GM18951 (cell line): ENCODE data around the gene PIM3.
A peak's percentile ranks its signal among the peaks of the same experiment; 100 is the strongest.

ENCODE experiments used
- POLR2A ChIP-seq: IDR thresholded peaks from 4 replicates; pipeline ENCODE4 v1.6.1; 2011; ENCODE audit warnings: mild to moderate bottlenecking; ENCODE audit not compliant: insufficient read length, insufficient read depth; ENCODE audit errors: extremely low read depth
- in situ Hi-C: fragments of 300-500 bp; cut with MboI; formaldehyde crosslinking; loops from one replicate; pipeline ENCODE4 v1.12.0; 2022; ENCODE audit warnings: low sequenced_read_pairs, mixed read lengths, inconsistent platforms; ENCODE audit not compliant: unreplicated experiment

The PIM3 gene

DNA sequence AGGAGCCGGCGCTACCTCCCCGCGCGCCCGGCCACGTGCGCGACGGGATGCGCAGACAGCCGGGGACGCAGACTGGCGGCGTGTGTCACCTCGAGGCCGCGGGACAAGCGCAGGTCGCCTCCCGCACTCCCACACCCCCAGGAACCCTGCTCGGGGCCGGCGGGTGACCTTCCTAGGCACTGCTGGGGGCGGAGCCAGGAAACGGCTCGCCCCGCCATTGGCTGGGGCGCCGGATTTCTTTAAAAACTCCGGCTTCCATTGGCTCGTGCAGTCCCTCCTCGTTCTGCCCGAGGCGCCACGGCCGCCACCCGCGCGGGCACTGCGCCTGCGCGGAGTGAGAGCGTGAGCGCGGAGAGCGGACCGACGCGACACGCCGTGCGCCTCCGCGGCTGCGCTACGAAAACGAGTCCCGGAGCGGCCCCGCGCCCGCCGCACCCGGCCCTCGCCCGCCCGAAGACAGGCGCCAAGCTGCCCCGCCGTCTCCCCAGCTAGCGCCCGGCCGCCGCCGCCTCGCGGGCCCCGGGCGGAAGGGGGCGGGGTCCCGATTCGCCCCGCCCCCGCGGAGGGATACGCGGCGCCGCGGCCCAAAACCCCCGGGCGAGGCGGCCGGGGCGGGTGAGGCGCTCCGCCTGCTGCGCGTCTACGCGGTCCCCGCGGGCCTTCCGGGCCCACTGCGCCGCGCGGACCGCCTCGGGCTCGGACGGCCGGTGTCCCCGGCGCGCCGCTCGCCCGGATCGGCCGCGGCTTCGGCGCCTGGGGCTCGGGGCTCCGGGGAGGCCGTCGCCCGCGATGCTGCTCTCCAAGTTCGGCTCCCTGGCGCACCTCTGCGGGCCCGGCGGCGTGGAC, at the start of gene PIM3:
Gene PIM3, plus strand, starts transcription at position 614 of the 846 bp plus-strand sequence. Its CDS starts 176 bp downstream, at position 790.
- in situ Hi-C loops: no loop called here
- peak; percentile 96 for TF ChIP-seq POLR2A

DNA sequence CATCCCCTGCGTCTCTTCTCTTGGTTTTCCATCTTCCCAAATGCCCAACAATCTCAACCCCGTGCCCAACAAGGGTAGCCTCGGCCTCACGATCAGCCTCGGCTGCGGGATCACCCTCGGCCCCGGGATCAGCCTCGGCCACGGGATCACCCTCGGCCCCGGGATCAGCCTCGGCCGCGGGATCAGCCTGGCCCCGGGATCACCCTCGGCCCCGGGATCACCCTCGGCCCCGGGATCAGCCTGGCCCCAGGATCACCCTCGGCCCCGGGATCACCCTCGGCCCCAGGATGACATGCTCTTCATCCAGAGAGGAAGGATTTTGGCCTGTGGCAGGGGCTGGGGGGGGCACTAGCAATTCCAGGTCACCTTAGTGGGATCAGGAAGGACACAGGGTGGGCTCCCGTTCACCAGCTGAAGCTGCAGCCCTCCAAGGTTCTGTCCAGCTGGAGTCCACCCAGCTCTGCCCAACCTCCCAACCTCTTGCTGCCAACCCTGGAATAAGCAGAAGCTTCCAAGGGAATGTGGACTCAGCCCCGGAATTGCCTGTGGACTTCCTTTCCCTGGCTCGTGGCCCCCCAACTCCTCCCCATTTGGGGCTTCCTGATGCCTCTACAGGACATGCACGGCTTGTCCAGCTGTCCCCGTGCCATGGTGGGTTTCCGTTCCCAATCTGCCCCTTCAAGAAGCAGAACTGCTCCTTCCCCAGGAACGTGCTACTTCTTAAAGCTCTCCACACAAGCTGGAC, 48.5 kb upstream of the PIM3 start:
- TF ChIP-seq POLR2A: no peak
- in situ Hi-C loops: loop anchor here (10.0 kb wide), 1 partner anchor 137 kb away; no protein-coding TSS in a partner anchor

DNA sequence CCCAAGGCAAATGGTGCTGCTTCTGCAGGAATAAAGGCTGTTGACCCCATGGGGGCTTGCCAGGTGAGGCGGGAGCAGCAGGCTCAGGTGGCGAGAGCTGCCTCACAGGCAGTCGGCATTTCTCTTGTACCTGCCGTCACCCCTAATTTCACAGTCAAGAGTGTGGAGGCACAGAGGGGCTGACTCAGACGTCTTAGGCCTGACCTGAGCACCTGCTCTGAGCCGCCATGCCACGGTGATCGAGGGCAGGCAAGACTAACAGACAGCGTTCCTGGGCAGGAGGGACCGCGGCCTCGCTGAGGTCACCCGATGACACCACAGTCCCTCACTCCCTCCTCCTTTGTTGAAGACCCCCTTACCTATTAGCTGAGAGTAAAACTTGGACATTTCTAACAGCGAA, 47.5 kb upstream of the PIM3 start:
- in situ Hi-C loops: loop anchor here (10.0 kb wide), 1 partner anchor 138 kb away; no protein-coding TSS in a partner anchor
- no peak for TF ChIP-seq POLR2A

DNA sequence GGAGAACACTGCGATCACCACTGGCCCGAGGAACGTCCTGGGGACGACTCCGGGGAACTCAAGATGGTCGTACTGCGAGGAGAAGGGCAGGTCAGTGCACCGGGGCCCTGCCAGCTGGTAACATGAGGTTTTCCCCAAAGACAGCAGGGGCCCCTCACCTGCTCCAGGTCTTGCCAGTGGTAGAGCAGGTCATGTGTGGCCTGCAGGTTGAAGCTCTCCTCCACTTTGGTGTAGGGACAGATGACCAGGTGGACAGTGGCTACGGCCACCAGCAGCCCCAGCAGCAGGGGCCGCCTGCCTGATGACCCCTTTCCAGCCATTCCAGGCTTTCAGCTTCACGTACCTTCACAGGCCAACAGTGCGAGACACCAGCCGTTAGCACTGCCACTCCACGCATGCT, 47.1 kb upstream of the PIM3 start:
- TF ChIP-seq POLR2A: no peak
- in situ Hi-C loops: loop anchor here (10.0 kb wide), 1 partner anchor 139 kb away; no protein-coding TSS in a partner anchor

DNA sequence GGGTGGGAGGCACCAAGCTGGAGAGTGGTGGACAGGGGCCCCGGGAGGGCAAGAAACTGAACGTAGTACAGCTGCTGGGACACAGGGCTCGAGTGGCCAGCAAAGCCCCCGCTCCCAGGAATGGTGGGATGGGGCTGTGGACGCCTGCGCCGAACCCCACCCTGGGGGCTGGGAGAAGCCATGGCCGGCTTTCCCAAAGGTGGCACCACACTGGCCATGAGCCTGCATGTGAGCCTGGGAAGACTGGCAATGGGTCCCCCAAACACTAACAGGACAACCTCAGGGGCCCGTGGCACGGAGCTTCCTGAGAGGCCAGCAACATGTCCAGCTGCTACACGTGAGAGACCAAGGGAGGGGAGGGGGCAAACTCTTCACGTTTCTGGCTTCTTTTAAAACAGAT, 46.3 kb upstream of the PIM3 start:
- in situ Hi-C loops: loop anchor here (10.0 kb wide), 1 partner anchor 139 kb away; no protein-coding TSS in a partner anchor

DNA sequence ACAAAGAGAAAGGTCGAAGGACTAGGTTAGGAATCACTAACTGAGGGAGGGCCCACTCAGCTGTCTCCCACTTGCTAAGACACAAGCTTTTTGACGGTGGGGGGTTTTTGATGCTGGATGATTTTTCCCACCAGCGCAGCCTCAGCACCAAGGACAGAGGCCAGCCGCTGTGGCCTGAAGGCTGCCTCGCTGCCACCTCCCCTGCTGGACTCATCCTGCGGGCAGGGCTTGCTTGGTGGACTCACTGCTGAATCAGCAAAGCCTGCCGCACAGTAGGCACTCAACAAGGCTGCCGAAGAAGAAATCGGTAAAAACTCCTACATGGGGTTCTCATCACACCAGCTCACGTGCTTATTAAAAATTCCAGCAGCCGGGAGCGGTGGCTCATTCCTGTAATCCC, 45.0 kb upstream of the PIM3 start:
- in situ Hi-C loops: loop anchor here (10.0 kb wide), 1 partner anchor 141 kb away; no protein-coding TSS in a partner anchor
- no peak for TF ChIP-seq POLR2A

More for the DNA sequence above, 46.3 kb upstream of the PIM3 start:
- TF ChIP-seq POLR2A: no peak

DNA sequence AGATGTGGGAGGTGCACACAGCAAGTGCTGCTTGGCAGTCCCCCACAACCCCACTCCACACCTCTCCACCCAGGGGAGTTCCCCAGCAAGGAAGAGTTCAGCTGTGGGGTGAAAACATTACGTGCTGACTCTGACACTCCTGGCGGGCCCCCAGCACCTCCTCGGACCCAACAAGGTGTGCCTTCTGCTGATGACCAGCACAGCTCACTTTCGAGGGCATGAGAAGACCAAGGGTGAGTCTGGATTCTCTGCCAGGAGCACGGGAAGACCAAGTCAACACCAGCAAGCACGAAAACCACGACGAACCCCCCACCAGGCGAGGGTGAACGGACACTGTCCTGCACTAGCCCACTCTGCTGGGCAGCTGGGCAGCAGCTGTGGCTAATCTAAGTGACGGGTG, 43.7 kb upstream of the PIM3 start:
- in situ Hi-C loops: loop anchor here (10.0 kb wide), 1 partner anchor 142 kb away; no protein-coding TSS in a partner anchor
- no peak for TF ChIP-seq POLR2A

DNA sequence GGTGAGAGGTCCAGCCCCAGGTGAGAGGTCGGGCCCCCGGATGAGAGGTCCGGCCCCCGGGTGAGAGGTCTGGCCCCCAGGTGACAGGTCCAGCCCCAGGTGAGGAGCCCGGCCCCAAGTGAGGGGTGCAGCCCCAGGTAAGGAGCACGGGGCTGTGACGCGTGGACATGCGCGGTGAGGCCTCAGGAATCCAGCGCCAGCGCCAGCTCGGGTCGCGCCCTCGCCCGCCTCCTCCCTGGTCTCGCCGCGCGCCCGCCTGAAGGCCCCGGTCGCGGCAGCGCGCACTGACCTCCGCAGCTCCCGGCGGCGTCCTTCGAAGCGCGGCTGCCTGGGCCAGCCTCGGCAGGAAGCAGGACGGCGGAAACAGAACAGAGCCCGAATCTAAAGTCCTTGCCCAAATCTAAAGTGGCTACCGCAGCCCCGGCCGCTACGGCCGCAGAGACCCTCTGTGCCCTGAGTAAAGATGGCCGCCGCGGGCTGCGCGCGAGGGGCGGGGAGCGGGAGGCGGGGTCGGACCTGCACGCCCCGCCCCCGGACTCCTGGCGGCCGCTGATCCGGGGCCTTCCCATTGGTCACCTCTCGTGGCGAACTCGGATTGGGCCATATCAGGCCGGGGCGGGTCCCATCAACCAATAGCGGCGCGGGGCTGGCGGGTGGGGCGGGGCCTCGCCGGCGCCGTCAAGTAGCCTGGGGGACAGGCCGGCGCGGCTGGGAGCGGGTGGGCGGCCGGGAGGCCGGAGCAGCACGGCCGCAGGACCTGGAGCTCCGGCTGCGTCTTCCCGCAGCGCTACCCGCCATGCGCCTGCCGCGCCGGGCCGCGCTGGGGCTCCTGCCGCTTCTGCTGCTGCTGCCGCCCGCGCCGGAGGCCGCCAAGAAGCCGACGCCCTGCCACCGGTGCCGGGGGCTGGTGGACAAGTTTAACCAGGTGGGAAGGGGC, 42.3 kb upstream of the PIM3 start, which contains the start of the genes ALG12 and CRELD2:
Gene ALG12, minus strand, starts transcription at position 465 of the 937 bp plus-strand sequence. CDS start 4,673 bp downstream, outside the sequence.
Gene CRELD2, plus strand, starts transcription at position 661 of the 937 bp plus-strand sequence. Its CDS starts 136 bp downstream, at position 797.
- in situ Hi-C loops: loop anchor here (10.0 kb wide), 1 partner anchor 143 kb away; no protein-coding TSS in a partner anchor
- TF ChIP-seq POLR2A: peak; percentile 91

DNA sequence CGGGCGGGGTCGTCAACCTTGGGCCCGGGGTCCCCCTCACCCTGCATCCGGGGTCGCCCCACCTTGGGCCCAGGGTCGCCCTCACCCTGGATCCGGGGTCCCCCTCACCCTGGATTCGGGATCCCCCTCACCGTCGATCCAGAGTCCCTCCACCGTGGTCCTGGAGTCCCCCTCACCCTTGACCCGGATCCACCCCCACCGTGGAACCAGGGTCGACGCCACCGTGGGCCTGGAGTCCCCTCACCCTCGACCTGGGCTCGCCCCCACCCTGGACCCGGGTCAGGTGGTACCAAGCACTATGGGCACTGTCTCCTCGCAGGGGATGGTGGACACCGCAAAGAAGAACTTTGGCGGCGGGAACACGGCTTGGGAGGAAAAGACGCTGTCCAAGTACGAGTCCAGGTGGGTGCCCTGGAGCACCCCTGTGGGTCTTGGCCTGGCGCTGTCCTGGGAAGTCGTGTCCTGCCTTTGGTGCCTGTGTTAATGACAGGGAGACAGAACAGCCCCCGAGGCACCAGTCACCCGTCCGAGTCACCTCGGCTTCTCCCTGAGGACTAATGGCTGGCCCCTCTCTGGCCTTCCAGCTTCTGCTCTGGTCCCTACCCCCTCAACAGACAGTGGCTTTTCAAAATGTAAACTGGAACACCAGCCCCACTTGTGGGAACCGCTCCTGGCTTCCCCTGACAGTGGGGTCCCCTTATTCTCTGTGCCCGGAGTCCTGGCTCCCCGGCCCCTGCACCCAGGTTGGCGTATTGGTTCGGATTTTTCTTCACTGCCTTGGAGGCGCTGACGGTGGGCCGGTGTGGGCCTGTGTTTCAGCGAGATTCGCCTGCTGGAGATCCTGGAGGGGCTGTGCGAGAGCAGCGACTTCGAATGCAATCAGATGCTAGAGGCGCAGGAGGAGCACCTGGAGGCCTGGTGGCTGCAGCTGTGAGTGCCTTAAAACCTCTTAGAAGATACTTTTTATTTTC, 41.4 kb upstream of the PIM3 start:
- TF ChIP-seq POLR2A: no peak
- in situ Hi-C loops: loop anchor here (10.0 kb wide), 1 partner anchor 144 kb away; no protein-coding TSS in a partner anchor

DNA sequence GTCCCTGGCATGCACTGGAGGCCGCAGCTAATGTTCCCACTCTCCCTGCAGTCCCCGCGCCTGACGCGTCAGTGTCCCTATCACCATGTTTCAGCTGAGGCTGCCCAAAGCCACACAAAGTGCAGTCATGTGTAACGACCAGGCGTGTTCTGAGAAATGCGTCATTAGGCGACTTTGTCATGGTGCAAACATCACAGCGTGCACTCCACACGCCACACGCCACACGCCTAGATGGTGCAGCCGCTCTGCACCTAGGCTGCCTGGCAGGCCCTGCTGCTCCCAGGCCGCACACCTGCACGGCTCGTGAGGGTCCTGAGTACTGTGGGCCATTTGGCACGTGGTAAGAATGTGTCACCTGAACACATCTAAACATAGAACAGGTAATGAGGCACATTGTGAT, 39.7 kb upstream of the PIM3 start:
- in situ Hi-C loops: no loop called here
- TF ChIP-seq POLR2A: no peak
